Heart right ventricle (tissue), 16 donors: ENCODE results near the gene IPO9. TPM values are rescaled to one million over a fixed set of nuclear protein-coding genes. Genes with fewer than 3 reads are reported as not detected.

Experiments used
- ATAC-seq, 8 donors: fragments of 200-7000 bp; cut with Tn5 transposase; one replicate each; pipeline ENCODE4 v1.9.1; 2020; ENCODE audit warnings: mild to moderate bottlenecking in 8 of 8, moderate library complexity in 8 of 8, moderate number of reproducible peaks in 1 of 8
- DNase-seq, 2 donors: peaks; one replicate each; pipeline ENCODE4 v3.0.0-alpha.2; 2020
- H3K27ac ChIP-seq, 10 donors: fragments of 200-600 bp; sonication (generic) in 2 of 10; one replicate each; pipeline versions ENCODE4 v1.5.0 to v1.8.0; 2020 to 2022; ENCODE audit warnings: mild to moderate bottlenecking in 3 of 10
- H3K27me3 ChIP-seq, 7 donors: fragments of 200-600 bp; one replicate each; pipeline ENCODE4 v1.8.0; 2021 to 2022; ENCODE audit warnings: mild to moderate bottlenecking in 2 of 7
- H3K36me3 ChIP-seq, 9 donors: fragments of 200-600 bp; sonication (generic) in 1 of 9; one replicate each; pipeline versions ENCODE4 v1.5.0 to v1.8.0; 2020 to 2022; ENCODE audit warnings: mild to moderate bottlenecking in 2 of 9
- H3K4me1 ChIP-seq, 9 donors: fragments of 200-600 bp; sonication (generic) in 1 of 9; one replicate each; pipeline versions ENCODE4 v1.5.0 to v1.8.0; 2020 to 2022; ENCODE audit warnings: mild to moderate bottlenecking in 4 of 9
- H3K4me3 ChIP-seq, 10 donors: fragments of 200-600 bp; sonication (generic) in 2 of 10; one replicate each; pipeline versions ENCODE4 v1.5.0 to v1.8.0; 2020 to 2022; ENCODE audit warnings: mild to moderate bottlenecking in 7 of 10, moderate library complexity in 2 of 10
- H3K9me3 ChIP-seq, 11 donors: fragments of 200-600 bp in 10 of 11; sonication (generic) in 2 of 11; one replicate each; pipeline versions ENCODE4 v1.5.0 to v1.8.0; 2013 to 2022; ENCODE audit warnings: mild to moderate bottlenecking in 2 of 11, control low read depth in 1 of 11, moderate library complexity in 1 of 11
- CTCF ChIP-seq, 9 donors: fragments of 200-600 bp; sonication (generic) in 2 of 9; IDR thresholded peaks; one replicate each; pipeline versions ENCODE4 v1.5.0 to v1.8.0; 2021 to 2022; ENCODE audit warnings: antibody characterized with exemption in 9 of 9, mild to moderate bottlenecking in 5 of 9, moderate library complexity in 1 of 9
- WGBS, 2 donors: extraction: QIAGEN DNeasy Blood & Tissue Kit; methylation state at CpG; one replicate each; pipeline ENCODE4 v1.1.7; 2013; ENCODE audit warnings: inconsistent platforms in 1 of 2; 5-methylcytosine and 5-hydroxymethylcytosine counted together
- intact Hi-C, 10 donors: fragments of 100-400 bp; cut with DNase I; formaldehyde crosslinking; loops; one replicate each; pipeline versions ENCODE4 v1.11.1 to v1.14.2; 2022
- polyA plus RNA-seq, 2 donors: library from polyadenylated mRNA; stranded (reverse); fragments of 200-250 nt; gene quantifications; one replicate each; pipeline ENCODE4 v1.2.3, GENCODE V29; 2013
- total RNA-seq, 10 donors: library from RNA; stranded (reverse); fragmentation: NEBNext Ultra II Directional in 3 of 10; extraction: Animal tissue kit (Norgen Biotek cat#: 25700) in 3 of 10; gene quantifications; one replicate each; pipeline versions ENCODE4 v1.2.1 to v1.2.4, GENCODE V29; 2021 to 2023
- donor health status: Arrhythmogenic right ventricular cardiomyopathy.
- donor health status: ischemic (EF 13 %, LVEDD 7.1; RV severe dilation, severe dysfunction).
- donor health status: healthy with polysubstance abuse.
- donor health status: DM: no; HTN: yes; CAD: no.
- donor health status: DM: no; HTN: no; CAD: no.
- donor health status: ischemic (EF 25% LVEDD 6.9; RV normal size, moderate dysfunction).
- donor health status: ischemic (EF 25% LVEDD 5.7; RV mildly dilated, moderate dysfunction).
- donor health status: healthy.
- donor health status: DM: yes; HTN: yes; CAD: no.
- donor health status: Ischemic cardiomyopathy.
- donor health status: ischemic (EF 35%, LVEDD 5.7; RV mildly dilated, moderate dysfunction).
- donor health status: nonischemic (EF 11% LVEDD 7.7; RV severe dilation, severe dysfunction).
- donor health status: DM: yes; HTN: yes; CAD: no.
- donor health status: PGD.
- donor health status: ischemic (EF 29% LVEDD 5.4; RV normal size, mild dysfunction).
- donor health status: nonischemic (EF 23%, LVEDD 6.1; RV moderate dilation, normal function).

Gene IPO9
- total and polyA plus RNA-seq, 12 donors: 12.0 to 31.4 (median 26.5) TPM

- TF ChIP-seq CTCF (IDR thresholded peaks at IDR 0.05): no peak
- WGBS, 2 donors: 74 to 84% methylated on average over 2 of the region's 2 CpGs
- peaks cover 21 to 86% (median 54%) of the 10 kb centered on the region in 9 donors for H3K4me1 ChIP-seq
- peaks cover 3 to 100% (median 94%) of the 10 kb centered on the region in 9 donors for H3K36me3 ChIP-seq
- H3K27me3 ChIP-seq: no peaks in the 10 kb centered on the region
- no peaks in the 10 kb centered on the region for H3K9me3 ChIP-seq
- ATAC-seq (no peak), DNase-seq (no peak)
- no peak overlapping the region for H3K4me3 ChIP-seq
- intact Hi-C loops: loop anchor here in 1 of 10 donors (5.0 kb wide), 1 partner anchor 38 kb away; no protein-coding TSS in a partner anchor
- H3K27ac ChIP-seq: peak overlapping the region in 5 of 10 donors; percentile 49 to 82 (median 67)
Measured at GRCh38 chr1:201785291-201785690, 43.7 kb upstream of the IPO9 start.

GRCh38 chr1:201786824-201787223 is 42.1 kb upstream of the IPO9 start:
- no peak for TF ChIP-seq CTCF (IDR thresholded peaks at IDR 0.05)
- H3K4me3 ChIP-seq: no peak overlapping the region
- ATAC-seq: peak; percentile 36 to 87 (median 68)
- no peaks in the 10 kb centered on the region for H3K9me3 ChIP-seq
- WGBS, 2 donors: 17 to 38% methylated on average over 5 of the region's 5 CpGs
- H3K4me1 ChIP-seq: peaks cover 36 to 86% (median 60%) of the 10 kb centered on the region in 9 donors
- intact Hi-C loops: loop anchor here in 1 of 10 donors (5.0 kb wide), 1 partner anchor 40 kb away; no protein-coding TSS in a partner anchor
- H3K27me3 ChIP-seq: no peaks in the 10 kb centered on the region
- peak overlapping the region; percentile 26 to 94 (median 78) for H3K27ac ChIP-seq
- H3K36me3 ChIP-seq: peaks cover 0 to 100% (median 89%) of the 10 kb centered on the region in 9 donors
- DNase-seq: peak; percentile 46 to 53

- DNase-seq (no peak), ATAC-seq (no peak)
- H3K4me1 ChIP-seq: peaks cover 48 to 92% (median 71%) of the 10 kb centered on the region in 9 donors
- H3K27me3 ChIP-seq: no peaks in the 10 kb centered on the region
- 89 to 91% methylated on average over 18 of the region's 18 CpGs for WGBS, 2 donors
- H3K4me3 ChIP-seq: no peak overlapping the region
- H3K9me3 ChIP-seq: no peaks in the 10 kb centered on the region
- TF ChIP-seq CTCF (IDR thresholded peaks at IDR 0.05): no peak
- H3K36me3 ChIP-seq: peaks cover 0 to 100% (median 76%) of the 10 kb centered on the region in 9 donors
- intact Hi-C loops: loop anchor here in 1 of 10 donors (5.0 kb wide), 1 partner anchor 41 kb away; no protein-coding TSS in a partner anchor
- H3K27ac ChIP-seq: peak overlapping the region in 9 of 10 donors; percentile 45 to 94 (median 80)
Measured at GRCh38 chr1:201788296-201788695, 40.7 kb upstream of the IPO9 start.

- H3K4me1 ChIP-seq: peaks cover 48 to 83% (median 74%) of the 10 kb centered on the region in 9 donors
- peak overlapping the region in 9 of 10 donors; percentile 53 to 94 (median 81) for H3K27ac ChIP-seq
- H3K36me3 ChIP-seq: peaks cover 0 to 100% (median 76%) of the 10 kb centered on the region in 9 donors
- H3K9me3 ChIP-seq: no peaks in the 10 kb centered on the region
- no peak for DNase-seq
- H3K4me3 ChIP-seq: no peak overlapping the region
- ATAC-seq: no peak
- WGBS, 2 donors: 90 to 92% methylated on average over 5 of the region's 5 CpGs
- TF ChIP-seq CTCF (IDR thresholded peaks at IDR 0.05): no peak
- intact Hi-C loops: loop anchor here in 1 of 10 donors (5.0 kb wide), 1 partner anchor 42 kb away; no protein-coding TSS in a partner anchor
- H3K27me3 ChIP-seq: no peaks in the 10 kb centered on the region
Measured at GRCh38 chr1:201789245-201789644, 39.7 kb upstream of the IPO9 start.
